ENCODE results near the gene GLRX. TPM values are rescaled to one million over a fixed set of nuclear protein-coding genes. Genes with fewer than 3 reads are reported as not detected.
A peak's percentile ranks its signal among the peaks of the same experiment; 100 is the strongest.

GLRX gene
- total and polyA plus RNA-seq, 2 of the 13 experiments (the other 11 are each of a cell fraction or from before 2014, with no cell fraction given), result 63.8 to 499 TPM

DNA sequence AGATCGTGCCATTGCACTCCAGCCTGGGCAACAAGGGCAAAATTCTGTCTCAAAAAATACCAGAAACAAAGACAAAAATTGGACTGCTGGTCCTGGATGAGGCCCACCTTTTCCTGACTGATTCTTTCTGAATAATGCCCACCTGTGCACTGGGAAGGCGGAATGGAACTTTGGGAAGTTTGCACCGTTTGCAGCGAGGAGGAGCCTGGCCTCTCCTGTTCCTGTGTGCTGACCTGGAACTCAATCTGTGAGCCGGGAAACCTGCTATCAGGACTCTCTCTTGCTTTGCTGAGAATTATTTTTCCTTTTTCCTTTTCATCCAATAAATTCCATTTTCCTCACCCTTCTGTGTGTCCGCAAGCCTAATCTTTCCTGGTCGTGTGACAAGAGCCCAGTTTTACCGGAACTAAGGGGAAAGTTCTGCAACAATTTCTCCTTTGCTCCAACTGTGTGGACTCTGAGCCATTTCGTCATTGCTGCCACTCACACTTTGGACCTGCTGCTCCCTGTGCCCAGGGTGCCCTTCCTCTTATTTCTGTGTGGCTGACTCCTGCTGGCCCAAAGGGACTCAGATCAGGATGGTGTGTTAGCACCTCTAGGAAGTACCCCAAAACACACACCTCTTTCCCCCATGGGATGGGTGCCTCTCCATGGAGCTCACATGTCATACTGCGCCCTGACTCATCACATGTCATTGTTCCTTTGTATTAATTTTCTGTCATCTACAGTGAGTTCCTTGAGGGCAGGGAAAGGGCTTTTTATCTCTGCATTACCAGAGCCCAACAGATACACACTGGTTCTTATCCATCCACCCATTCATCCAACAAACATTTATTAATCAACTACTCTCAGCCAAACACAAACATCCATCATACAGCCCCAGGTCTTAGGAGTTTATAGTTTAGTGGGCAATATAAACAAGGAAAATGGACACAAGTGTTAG lies 4.7 kb upstream of the GLRX start (continued):
- TF ChIP-seq, protein P1, sequence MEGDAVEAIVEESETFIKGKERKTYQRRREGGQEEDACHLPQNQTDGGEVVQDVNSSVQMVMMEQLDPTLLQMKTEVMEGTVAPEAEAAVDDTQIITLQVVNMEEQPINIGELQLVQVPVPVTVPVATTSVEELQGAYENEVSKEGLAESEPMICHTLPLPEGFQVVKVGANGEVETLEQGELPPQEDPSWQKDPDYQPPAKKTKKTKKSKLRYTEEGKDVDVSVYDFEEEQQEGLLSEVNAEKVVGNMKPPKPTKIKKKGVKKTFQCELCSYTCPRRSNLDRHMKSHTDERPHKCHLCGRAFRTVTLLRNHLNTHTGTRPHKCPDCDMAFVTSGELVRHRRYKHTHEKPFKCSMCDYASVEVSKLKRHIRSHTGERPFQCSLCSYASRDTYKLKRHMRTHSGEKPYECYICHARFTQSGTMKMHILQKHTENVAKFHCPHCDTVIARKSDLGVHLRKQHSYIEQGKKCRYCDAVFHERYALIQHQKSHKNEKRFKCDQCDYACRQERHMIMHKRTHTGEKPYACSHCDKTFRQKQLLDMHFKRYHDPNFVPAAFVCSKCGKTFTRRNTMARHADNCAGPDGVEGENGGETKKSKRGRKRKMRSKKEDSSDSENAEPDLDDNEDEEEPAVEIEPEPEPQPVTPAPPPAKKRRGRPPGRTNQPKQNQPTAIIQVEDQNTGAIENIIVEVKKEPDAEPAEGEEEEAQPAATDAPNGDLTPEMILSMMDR (CRISPR knock-in tag; IDR thresholded peaks at IDR 0.05), result peak; percentile 46
- TF ChIP-seq ZNF749 (CRISPR knock-in tag; IDR thresholded peaks at IDR 0.05; ENCODE audit: borderline replicate concordance), result no peak
- TF ChIP-seq ZNF296 (CRISPR knock-in tag; conservative IDR thresholded peaks at IDR 0.05), result no peak
- TF ChIP-seq ELF4 (CRISPR knock-in tag; IDR thresholded peaks at IDR 0.05; ENCODE audit: borderline replicate concordance), result no peak
- no peak for TF ChIP-seq SNRNP70 (IDR thresholded peaks at IDR 0.05; ENCODE audit: low read depth, low read length)
- TF ChIP-seq ONECUT2 (CRISPR knock-in tag; IDR thresholded peaks at IDR 0.05), result peak; percentile 23; the same call in 1 of the 2 replicates
- TF ChIP-seq, protein P2, sequence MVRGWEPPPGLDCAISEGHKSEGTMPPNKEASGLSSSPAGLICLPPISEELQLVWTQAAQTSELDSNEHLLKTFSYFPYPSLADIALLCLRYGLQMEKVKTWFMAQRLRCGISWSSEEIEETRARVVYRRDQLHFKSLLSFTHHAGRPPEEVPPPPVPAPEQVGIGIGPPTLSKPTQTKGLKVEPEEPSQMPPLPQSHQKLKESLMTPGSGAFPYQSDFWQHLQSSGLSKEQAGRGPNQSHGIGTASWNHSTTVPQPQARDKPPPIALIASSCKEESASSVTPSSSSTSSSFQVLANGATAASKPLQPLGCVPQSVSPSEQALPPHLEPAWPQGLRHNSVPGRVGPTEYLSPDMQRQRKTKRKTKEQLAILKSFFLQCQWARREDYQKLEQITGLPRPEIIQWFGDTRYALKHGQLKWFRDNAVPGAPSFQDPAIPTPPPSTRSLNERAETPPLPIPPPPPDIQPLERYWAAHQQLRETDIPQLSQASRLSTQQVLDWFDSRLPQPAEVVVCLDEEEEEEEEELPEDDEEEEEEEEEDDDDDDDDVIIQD (CRISPR knock-in tag; IDR thresholded peaks at IDR 0.05; ENCODE audit: low read depth), result peak; percentile 81
- 0 out of 2 replicates have a peak, but pooled peaks have one; percentile 25 for TF ChIP-seq STAT6 (CRISPR knock-in tag; IDR thresholded peaks at IDR 0.05; ENCODE audit: borderline replicate concordance)
- TF ChIP-seq, protein P3, sequence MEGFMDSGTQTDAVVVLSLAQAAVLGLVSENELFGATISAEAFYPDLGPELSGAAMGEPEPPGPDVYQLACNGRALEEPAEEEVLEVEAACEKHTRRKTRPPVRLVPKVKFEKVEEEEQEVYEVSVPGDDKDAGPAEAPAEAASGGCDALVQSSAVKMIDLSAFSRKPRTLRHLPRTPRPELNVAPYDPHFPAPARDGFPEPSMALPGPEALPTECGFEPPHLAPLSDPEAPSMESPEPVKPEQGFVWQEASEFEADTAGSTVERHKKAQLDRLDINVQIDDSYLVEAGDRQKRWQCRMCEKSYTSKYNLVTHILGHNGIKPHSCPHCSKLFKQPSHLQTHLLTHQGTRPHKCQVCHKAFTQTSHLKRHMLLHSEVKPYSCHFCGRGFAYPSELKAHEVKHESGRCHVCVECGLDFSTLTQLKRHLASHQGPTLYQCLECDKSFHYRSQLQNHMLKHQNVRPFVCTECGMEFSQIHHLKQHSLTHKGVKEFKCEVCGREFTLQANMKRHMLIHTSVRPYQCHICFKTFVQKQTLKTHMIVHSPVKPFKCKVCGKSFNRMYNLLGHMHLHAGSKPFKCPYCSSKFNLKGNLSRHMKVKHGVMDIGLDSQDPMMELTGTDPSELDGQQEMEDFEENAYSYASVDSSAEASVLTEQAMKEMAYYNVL (CRISPR knock-in tag; IDR thresholded peaks at IDR 0.05; ENCODE audit: borderline replicate concordance), result peak; percentile 78; the same call in 1 of the 2 replicates
- TF ChIP-seq ZNF564 (CRISPR knock-in tag; IDR thresholded peaks at IDR 0.05), result no peak; the same call in 1 of the 2 replicates
- TF ChIP-seq GFI1 (CRISPR knock-in tag; IDR thresholded peaks at IDR 0.05; ENCODE audit: borderline replicate concordance), result no peak
- TF ChIP-seq FIP1L1 (IDR thresholded peaks at IDR 0.05; ENCODE audit: borderline replicate concordance, insufficient read depth, low read depth, low read length), result no peak
- 0 out of 2 replicates have a peak, but pooled peaks have one; percentile 31 for TF ChIP-seq AHR (CRISPR knock-in tag; IDR thresholded peaks at IDR 0.05)
- no peak for TF ChIP-seq NFRKB (IDR thresholded peaks at IDR 0.05)
- TF ChIP-seq HOXA7 (CRISPR knock-in tag; IDR thresholded peaks at IDR 0.05), result no peak

Measured in HepG2 (cell line).